ENCODE results near the gene LBHD2. TPM values are rescaled to one million over a fixed set of nuclear protein-coding genes. Genes with fewer than 3 reads are reported as not detected.

The LBHD2 gene
- total and polyA plus RNA-seq, 10 of the 15 experiments (the other 5 are each of a cell fraction or from before 2014, with no cell fraction given) = not detected

DNA sequence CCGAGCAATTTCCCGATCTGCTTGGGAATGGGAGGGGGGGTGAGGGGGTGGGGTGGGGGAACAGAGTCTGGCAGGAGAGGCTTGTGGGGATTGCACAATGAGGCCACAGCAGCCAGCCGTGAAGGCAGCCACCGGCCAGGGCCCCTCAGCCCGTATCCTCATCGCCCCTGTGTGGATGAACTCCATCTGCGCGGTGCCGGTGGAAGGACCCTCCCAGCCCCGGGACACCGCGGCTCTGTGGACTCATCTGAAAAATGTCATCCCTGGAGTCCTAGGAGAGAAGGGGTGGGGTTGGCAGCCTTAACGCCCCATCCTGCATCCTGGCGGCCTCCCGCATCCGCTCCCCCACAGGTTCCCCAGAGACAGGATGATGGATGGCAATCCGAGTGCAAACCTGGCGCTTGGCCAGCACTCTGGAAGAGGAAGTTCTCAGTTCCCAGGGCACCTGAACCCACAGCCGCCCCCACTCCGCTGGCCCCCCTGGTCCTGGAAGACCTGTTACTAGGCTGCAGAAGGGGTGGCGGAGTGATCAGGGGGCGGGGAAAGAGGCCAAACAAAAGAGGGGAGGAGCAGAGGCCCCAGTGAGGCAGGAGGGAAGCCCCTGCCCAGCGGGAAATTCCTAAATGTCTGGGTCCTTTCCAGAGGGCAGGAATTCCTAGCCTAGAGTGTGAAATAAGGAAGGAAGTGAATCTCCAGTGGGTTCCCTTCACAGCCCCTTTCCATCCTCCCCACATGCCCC, 38.0 kb downstream of the LBHD2 start (continued):
- TF ChIP-seq, protein P1, sequence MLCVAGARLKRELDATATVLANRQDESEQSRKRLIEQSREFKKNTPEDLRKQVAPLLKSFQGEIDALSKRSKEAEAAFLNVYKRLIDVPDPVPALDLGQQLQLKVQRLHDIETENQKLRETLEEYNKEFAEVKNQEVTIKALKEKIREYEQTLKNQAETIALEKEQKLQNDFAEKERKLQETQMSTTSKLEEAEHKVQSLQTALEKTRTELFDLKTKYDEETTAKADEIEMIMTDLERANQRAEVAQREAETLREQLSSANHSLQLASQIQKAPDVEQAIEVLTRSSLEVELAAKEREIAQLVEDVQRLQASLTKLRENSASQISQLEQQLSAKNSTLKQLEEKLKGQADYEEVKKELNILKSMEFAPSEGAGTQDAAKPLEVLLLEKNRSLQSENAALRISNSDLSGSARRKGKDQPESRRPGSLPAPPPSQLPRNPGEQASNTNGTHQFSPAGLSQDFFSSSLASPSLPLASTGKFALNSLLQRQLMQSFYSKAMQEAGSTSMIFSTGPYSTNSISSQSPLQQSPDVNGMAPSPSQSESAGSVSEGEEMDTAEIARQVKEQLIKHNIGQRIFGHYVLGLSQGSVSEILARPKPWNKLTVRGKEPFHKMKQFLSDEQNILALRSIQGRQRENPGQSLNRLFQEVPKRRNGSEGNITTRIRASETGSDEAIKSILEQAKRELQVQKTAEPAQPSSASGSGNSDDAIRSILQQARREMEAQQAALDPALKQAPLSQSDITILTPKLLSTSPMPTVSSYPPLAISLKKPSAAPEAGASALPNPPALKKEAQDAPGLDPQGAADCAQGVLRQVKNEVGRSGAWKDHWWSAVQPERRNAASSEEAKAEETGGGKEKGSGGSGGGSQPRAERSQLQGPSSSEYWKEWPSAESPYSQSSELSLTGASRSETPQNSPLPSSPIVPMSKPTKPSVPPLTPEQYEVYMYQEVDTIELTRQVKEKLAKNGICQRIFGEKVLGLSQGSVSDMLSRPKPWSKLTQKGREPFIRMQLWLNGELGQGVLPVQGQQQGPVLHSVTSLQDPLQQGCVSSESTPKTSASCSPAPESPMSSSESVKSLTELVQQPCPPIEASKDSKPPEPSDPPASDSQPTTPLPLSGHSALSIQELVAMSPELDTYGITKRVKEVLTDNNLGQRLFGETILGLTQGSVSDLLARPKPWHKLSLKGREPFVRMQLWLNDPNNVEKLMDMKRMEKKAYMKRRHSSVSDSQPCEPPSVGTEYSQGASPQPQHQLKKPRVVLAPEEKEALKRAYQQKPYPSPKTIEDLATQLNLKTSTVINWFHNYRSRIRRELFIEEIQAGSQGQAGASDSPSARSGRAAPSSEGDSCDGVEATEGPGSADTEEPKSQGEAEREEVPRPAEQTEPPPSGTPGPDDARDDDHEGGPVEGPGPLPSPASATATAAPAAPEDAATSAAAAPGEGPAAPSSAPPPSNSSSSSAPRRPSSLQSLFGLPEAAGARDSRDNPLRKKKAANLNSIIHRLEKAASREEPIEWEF (IDR thresholded peaks at IDR 0.05; ENCODE audit: insufficient replicate concordance, low read depth, low read length) = no peak
- TF ChIP-seq RAD21 (IDR thresholded peaks at IDR 0.05; ENCODE audit: insufficient read depth, low read depth, low read length) (no peak), POLR2AphosphoS2 (IDR thresholded peaks at IDR 0.05; ENCODE audit: low read depth, low read length) (no peak), FOXM1 (IDR thresholded peaks at IDR 0.05; ENCODE audit: low read depth, low read length) (no peak)

DNA sequence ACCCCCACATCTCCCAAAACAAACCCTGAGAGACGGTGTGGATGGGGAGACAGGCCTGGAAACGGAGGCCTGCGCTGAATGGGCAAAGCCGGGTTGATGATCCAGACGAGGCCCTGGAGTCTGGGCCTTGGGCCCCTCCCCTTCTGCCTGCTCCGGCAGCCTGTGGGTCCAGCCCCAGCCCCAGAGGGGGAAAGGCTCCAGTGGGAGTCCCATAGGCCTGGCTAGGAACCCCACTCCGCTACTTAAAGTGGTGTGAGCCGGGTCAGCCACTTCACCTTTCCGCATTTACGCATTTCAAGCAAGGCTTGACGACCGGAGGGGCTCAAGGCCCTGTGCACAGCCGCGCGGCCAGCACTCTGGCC, 38.6 kb downstream of the LBHD2 start:
- H3K9ac ChIP-seq (ENCODE audit: control insufficient read depth, insufficient read depth, low read length) = peak overlapping the region; percentile 60
- H3K36me3 ChIP-seq (ENCODE audit: control insufficient read depth in 2 of 2, insufficient read depth in 2 of 2, low read length in 1 of 2) = no peaks in the 10 kb centered on the region
- no peaks in the 10 kb centered on the region for H3K27me3 ChIP-seq (replicated peaks in 1 of 2; ENCODE audit: control insufficient read depth in 2 of 2, insufficient read depth in 2 of 2, low read length in 1 of 2)
- POLR2A ChIA-PET = no interaction called here
- SMC1A ChIA-PET (ENCODE audit: uncharacterized antibody, unreplicated experiment) = no interaction called here
- 5% methylated on average over 11 of the region's 15 CpGs for WGBS (ENCODE audit: insufficient coverage, insufficient replicate concordance, low lambda C conversion rate, missing lambda C conversion rate)
- peaks cover 19% of the 10 kb centered on the region for H3K79me2 ChIP-seq (ENCODE audit: control insufficient read depth, insufficient read depth, low read length)
- DNase-seq (ENCODE audit: low read depth, low spot score) = no peak
- intact Hi-C loops (cut with micrococcal nuclease; ENCODE audit: unreplicated experiment) (no loop called here), in situ Hi-C loops (cut with MboI) (no loop called here)
- ATAC-seq = peak; percentile 8
- BruUV-seq (replicated peaks) = TSS peak; percentile 66
- CTCF ChIA-PET = interaction anchor here (1.0 kb wide), 1 partner anchor 14 kb away, joined by 3 read pairs; no protein-coding TSS in a partner anchor
- H3K4me3 ChIP-seq = peak overlapping the region; percentile 79; the same call in 1 of the 2 replicates
- H3K27ac ChIP-seq (ENCODE audit: control insufficient read depth, insufficient read depth) = peak overlapping the region; percentile 61
- peak overlapping the region; percentile 70 for H2AFZ ChIP-seq (ENCODE audit: control insufficient read depth, low read depth, low read length)
- peaks cover 21% of the 10 kb centered on the region for H3K4me1 ChIP-seq (ENCODE audit: control insufficient read depth, insufficient read depth, low read length)
- TF ChIP-seq, protein P2, sequence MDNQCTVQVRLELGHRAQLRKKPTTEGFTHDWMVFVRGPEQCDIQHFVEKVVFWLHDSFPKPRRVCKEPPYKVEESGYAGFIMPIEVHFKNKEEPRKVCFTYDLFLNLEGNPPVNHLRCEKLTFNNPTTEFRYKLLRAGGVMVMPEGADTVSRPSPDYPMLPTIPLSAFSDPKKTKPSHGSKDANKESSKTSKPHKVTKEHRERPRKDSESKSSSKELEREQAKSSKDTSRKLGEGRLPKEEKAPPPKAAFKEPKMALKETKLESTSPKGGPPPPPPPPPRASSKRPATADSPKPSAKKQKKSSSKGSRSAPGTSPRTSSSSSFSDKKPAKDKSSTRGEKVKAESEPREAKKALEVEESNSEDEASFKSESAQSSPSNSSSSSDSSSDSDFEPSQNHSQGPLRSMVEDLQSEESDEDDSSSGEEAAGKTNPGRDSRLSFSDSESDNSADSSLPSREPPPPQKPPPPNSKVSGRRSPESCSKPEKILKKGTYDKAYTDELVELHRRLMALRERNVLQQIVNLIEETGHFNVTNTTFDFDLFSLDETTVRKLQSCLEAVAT (IDR thresholded peaks at IDR 0.05) = peak; percentile 63
- no peak for TF ChIP-seq POU2F2 (IDR thresholded peaks at IDR 0.05; ENCODE audit: borderline replicate concordance, low read depth, low read length)
- TF ChIP-seq, protein P3, sequence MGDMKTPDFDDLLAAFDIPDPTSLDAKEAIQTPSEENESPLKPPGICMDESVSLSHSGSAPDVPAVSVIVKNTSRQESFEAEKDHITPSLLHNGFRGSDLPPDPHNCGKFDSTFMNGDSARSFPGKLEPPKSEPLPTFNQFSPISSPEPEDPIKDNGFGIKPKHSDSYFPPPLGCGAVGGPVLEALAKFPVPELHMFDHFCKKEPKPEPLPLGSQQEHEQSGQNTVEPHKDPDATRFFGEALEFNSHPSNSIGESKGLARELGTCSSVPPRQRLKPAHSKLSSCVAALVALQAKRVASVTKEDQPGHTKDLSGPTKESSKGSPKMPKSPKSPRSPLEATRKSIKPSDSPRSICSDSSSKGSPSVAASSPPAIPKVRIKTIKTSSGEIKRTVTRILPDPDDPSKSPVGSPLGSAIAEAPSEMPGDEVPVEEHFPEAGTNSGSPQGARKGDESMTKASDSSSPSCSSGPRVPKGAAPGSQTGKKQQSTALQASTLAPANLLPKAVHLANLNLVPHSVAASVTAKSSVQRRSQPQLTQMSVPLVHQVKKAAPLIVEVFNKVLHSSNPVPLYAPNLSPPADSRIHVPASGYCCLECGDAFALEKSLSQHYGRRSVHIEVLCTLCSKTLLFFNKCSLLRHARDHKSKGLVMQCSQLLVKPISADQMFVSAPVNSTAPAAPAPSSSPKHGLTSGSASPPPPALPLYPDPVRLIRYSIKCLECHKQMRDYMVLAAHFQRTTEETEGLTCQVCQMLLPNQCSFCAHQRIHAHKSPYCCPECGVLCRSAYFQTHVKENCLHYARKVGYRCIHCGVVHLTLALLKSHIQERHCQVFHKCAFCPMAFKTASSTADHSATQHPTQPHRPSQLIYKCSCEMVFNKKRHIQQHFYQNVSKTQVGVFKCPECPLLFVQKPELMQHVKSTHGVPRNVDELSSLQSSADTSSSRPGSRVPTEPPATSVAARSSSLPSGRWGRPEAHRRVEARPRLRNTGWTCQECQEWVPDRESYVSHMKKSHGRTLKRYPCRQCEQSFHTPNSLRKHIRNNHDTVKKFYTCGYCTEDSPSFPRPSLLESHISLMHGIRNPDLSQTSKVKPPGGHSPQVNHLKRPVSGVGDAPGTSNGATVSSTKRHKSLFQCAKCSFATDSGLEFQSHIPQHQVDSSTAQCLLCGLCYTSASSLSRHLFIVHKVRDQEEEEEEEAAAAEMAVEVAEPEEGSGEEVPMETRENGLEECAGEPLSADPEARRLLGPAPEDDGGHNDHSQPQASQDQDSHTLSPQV (IDR thresholded peaks at IDR 0.05) = no peak
- peak in 1 of 2 experiments; percentile 6; a peak in 2 of 4 replicates for TF ChIP-seq IKZF2 (IDR thresholded peaks at IDR 0.05)
- TF ChIP-seq NR2F1 (conservative IDR thresholded peaks at IDR 0.05) = 0 out of 2 replicates have a peak, but pooled peaks have one; percentile 7
- RAD21 ChIA-PET (ENCODE audit: unreplicated experiment) = no interaction called here
- peak overlapping the region; percentile 77 for H3K4me2 ChIP-seq (ENCODE audit: control insufficient read depth, insufficient read depth)
- H4K20me1 ChIP-seq (ENCODE audit: control insufficient read depth, insufficient read depth) = no peaks in the 10 kb centered on the region
- no peak for FAIRE-seq
- H3K9me3 ChIP-seq (replicated peaks; ENCODE audit: control insufficient read depth, insufficient read depth, low read length) = no peaks in the 10 kb centered on the region
